B cell (primary cell): Measurements from ENCODE around the gene NLRP9.

Experiments used
- EZH2 ChIP-seq: IDR thresholded peaks from 2 replicates; pipeline ENCODE4 v1.6.1; 2012; ENCODE audit warnings: borderline replicate concordance, low read depth, mild to moderate bottlenecking, moderate library complexity, low read length; ENCODE audit not compliant: insufficient read depth, poor library complexity, severe bottlenecking
- TF ChIP-seq, protein P1 (sequence below): fragments of 200-600 bp; IDR thresholded peaks from one replicate; pipeline ENCODE4 v1.8.0; 2022; ENCODE audit warnings: antibody characterized with exemption, mild to moderate bottlenecking

DNA sequence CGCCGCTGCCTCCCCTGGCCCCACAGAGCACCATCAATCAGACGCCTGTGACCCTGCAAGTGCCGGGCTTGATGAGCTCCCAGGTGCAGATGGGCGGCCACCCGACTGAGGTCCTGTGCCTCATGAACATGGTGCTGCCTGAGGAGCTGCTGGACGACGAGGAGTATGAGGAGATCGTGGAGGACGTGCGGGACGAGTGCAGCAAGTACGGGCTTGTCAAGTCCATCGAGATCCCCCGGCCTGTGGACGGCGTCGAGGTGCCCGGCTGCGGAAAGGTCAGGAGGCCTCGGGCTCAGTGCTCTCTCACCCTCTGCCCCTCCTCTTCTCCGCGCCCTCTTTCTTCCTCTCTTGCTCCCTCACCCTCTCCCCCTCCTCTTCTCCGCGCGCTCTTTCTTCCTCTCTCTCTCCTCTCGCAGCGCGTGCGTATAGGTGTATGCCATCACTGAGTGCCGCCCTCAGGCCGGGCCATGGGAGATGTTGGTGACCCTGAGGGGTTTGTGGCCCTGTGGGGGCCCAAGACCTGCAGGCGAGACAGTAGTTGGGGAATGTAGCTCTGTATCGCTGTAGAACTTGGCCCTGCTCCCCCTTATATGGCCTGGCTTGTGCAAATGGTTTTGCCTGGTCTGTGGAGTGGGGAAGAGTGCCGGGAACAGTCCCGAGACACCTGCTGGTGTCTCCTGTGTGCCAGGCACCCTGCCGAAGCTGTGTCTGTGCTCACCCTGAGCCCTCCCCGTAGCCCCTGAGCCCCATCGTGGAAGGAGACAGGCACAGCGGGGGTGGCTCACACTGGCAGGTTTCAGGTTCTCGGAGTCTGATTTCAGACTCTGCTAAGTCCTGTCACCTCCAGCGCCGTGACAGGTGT, 68.6 kb downstream of the NLRP9 start:
- TF ChIP-seq, protein P1, sequence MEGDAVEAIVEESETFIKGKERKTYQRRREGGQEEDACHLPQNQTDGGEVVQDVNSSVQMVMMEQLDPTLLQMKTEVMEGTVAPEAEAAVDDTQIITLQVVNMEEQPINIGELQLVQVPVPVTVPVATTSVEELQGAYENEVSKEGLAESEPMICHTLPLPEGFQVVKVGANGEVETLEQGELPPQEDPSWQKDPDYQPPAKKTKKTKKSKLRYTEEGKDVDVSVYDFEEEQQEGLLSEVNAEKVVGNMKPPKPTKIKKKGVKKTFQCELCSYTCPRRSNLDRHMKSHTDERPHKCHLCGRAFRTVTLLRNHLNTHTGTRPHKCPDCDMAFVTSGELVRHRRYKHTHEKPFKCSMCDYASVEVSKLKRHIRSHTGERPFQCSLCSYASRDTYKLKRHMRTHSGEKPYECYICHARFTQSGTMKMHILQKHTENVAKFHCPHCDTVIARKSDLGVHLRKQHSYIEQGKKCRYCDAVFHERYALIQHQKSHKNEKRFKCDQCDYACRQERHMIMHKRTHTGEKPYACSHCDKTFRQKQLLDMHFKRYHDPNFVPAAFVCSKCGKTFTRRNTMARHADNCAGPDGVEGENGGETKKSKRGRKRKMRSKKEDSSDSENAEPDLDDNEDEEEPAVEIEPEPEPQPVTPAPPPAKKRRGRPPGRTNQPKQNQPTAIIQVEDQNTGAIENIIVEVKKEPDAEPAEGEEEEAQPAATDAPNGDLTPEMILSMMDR = no peak
- no peak for TF ChIP-seq EZH2
